ENCODE results near the gene NOL8.
A peak's percentile ranks its signal among the peaks of the same experiment; 100 is the strongest.

NOL8 gene

DNA sequence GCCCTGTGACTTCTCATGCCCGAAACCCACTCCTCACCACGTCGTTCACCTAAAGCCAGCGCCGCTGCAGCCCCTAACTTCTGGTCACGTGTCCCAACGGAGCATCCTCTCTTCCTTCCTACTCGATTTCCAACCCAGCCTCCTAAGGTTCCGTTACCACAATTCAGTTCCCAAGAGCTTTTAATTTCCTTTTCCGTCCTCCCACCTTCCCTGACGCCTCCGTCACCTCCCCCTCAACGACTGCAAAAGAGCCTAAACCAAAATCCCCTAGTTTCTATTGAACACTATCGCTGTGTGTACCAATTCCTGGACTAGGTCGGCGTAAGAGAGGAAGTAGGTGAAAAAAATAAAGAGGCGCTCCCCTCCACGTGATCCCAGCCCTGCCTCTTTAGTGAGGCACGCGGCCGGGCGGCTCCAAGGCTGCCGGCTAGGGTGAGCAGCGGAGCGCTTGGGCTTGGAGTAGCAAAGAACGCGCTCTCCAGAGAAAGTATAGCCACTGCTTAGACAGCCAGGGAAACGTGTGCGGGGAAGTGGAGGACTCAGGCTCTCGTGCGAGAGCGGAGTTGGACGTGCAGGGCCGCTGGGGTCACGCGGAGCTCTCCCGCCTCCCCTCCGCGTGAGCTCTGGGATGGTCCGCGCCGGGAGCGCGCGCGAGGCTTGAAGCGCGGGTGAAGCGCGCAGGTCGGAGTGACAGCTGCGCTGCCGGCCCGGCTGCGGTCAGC is at the start of gene NOL8, which contains the start of gene CENPP:
TSS of gene NOL8 (minus strand) at position 82 of the 722 bp plus-strand sequence. CDS start 1,189 bp downstream, outside the sequence.
TSS of gene CENPP (plus strand) at position 685 of the 722 bp plus-strand sequence.
- peak; percentile 88 for DNase-seq (ENCODE audit: low read depth)

DNA sequence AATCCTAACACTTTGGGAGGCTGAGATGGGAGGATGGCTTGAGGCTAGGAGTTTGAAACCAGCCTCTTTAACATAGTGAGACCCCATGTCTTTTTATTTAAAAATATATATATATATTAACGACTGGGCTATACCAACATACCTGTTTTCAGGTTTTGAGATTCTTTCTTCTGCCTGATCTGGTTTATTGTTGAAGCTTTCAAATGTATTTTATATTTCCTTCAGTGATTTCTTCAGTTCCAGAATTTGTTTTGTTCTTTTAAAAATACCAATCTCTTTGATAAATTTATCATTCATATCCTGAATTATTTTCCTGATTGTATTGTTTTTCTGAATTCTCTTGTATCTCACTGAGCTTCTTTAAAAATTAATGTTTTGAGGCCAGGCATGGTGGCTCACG is 48.0 kb upstream of the NOL8 start:
- DNase-seq (ENCODE audit: low read depth): no peak

DNA sequence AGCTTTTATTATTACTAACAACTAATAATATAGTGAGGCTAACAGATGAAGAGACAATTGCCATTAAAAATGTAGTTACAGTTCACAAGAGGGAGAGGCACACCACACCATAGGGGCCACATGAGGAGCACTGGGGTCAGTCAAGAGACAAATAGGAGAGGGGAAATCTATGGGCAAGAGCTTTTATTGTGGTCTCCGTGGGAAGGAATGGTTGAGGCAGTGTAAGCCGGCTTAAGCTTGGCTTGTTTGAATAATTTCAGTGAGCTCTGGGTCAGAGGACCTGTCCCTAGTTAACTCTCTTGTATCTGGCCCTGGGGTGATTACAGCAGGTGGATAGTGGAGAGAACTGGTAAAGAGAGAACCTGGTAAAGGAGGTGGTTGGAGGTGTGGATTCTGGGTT is 43.9 kb upstream of the NOL8 start:
- DNase-seq (ENCODE audit: low read depth): no peak

DNA sequence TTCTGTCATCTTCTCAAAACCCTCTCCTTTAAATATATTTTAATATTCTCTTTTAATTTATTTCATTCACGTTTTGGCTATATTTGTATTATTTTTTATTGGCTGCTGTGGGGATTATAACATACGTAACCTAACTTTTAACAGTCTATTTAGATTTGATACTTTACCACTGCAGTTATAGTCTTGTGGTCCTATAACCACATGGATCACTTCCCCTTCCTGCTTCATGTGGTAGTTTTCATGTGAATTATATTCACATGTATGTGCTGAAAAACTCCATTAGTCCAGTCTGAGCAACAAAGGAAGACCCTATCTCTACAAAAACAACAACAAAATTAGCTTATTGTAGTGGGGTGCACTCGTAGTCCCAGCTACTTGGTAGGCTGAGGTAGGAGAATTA is 34.9 kb upstream of the NOL8 start:
- DNase-seq (ENCODE audit: low read depth): no peak

DNA sequence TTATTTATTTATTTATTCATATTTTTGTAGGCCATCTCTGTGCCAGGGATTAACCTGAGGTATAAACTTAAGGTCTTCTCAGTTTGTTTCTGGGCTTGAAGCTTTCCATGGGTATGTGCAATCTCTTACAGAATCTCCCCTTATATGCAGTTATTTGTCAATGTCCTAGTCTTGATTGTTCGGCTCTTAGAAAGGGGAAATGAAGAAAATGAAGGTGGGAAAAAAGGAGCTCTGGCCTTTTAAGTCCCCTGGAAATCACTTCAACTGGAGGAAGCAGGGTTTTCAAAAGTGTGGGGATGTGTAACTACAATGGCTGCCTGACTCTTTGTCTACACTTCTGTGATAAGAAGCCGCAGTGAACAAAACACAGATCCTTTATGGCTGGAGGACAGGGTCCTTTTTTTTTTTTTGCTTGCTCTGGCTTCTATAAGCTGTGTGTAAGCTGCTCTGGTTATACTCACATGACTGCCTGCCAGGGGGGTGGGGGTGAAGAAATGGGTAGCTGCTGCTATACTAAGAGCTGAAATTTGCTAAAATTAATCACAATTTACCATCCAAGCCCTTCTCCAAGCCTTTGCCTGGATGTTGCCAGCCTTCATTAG is 34.3 kb upstream of the NOL8 start:
- peak; percentile 63 for DNase-seq (ENCODE audit: low read depth)

DNA sequence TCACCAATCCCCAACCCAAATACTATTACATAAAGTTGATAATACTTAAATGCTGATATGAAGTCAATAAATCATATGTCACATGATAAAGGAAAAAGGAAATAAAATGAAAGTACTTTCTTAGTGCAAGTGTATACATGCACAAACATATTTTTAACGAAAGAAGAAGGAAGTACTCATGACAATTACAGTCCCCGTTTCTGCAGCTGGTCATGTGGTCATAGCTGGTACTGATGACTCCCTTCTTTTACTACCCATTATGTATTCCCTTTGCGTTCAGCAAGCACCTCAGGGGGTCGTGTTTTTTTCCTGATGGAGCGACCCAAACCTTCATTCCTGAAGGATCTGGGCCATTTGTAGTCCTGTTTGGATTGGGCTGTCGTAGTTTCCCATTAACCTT is 27.9 kb upstream of the NOL8 start:
- no peak for DNase-seq (ENCODE audit: low read depth)

DNA sequence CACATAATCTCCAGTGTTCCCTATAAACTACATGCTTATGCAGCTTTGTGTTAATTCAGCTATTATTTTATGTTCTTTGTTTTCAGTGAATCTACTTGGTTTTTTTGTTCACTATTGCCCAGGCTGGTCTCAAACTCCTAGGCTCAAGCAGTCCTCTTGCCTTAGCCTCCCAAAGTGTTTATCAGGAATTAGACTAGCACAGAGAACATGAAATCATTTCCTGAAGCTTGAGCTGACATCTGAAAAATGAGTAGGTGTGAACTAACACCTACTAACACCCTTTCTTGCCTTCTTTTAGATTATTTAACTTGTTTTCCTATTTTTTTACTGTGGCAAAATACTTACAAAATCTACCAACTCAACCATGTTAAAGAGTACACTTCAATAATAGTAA is 25.6 kb upstream of the NOL8 start:
- DNase-seq (ENCODE audit: low read depth): no peak

DNA sequence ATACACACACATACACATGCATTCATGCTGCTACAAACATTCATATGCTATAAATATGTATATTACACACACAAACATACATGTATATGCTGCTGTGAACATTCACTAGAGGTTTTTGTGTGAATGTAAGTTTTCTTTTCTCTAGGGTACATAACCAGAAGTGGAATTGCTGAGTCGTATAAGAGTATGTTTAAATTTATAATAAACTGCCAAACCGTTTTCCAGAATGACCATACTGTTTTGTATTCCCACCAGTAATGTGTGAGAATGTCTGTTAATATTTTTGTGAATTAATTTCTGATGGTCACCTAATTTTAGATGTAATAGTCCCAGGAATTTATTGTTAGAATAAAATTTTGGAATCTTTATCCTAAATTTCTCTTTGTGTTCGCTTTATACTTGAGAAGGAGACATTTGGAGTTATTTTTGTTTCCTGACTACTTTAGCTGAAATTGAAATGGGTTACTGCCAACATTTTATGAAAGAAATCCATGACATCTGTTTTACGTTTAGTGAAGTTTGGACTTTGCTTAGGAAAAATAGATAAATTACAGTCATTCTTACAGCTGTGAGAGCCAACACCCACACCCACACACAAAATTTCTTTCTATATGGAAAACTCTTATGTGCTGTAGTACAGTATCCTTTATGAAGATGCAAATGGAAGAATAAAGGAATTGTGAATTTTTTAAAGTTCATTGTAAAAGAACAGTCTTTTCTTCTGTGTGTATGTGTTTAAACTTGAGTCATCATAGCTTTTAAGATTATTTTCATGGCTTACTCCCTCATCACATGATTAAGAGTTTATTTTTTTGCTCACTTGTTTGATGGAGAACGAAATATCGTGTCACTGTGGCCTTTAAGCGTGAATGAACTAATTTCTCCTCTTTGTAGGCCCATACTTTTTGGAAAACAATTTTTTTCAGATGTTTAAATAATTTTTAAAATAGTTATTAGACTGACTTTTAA is 24.9 kb upstream of the NOL8 start:
- peak; percentile 37 for DNase-seq (ENCODE audit: low read depth)

DNA sequence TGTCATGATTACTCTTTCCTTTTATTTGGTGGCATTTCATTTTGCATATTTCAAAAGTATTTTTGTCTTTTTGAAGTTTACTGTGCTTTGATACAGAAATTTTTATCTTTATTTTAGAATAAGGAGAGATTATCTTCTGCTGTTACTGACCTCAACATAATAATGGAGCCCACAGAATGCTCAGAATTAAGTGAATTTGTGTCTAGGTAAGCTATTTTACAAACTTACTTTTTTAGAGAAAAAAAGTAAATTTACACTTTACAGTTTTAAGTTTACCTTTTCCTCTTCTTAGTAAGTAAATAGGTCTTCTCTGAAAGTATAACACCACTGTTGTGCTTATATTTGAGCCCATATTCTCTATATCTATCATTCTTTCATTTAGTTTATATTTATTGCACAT is 20.4 kb upstream of the NOL8 start:
- DNase-seq (ENCODE audit: low read depth): no peak

DNA sequence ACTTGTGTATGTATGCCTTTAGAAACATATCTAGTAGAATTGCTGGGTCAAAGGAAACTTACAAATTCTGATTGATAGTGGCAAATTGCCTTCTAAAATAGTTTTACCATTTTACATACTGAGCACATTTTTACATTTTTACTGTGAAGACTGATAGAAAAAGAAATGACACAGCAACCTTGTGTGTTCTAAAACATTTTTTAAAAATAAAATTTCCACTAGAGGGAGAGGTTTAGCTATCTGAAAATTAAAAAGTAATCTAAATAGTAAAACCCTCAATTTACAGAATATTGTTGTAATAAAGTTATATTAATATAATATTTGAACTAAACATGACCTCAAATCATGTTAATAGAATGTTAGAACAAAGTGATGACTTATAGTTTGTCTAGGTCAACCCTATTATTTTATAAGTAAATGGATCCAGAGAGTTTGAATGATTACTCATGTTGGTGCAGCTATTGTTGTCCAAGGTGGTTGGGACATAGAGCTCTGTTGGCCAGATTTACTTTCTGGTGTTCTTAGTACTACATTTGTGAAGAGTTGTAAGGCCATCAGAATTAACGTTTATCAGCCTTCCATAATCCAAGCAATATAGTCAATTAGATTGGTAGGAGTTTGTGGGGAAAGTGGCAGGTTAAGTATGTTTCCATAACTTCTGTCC is 17.8 kb upstream of the NOL8 start:
- DNase-seq (ENCODE audit: low read depth): peak; percentile 6

DNA sequence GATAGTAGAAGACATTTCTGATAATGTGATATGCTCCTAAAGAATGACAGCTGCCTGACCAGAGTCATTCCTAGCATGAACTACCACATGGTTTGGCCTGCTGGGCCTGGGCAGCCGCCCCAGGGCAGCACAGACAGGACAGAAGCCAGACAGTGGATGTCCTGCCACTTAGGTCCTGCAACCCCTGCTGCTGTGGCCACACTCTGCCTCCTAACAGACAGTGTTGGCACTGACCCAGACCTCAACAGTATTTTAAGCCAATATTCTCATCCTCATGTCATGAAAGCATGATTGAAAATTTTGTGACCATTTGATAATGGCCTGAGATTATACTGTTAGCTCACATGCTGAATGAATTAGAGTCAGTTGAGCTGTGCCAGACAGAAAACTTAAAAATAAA is 16.4 kb upstream of the NOL8 start:
- no peak for DNase-seq (ENCODE audit: low read depth)

DNA sequence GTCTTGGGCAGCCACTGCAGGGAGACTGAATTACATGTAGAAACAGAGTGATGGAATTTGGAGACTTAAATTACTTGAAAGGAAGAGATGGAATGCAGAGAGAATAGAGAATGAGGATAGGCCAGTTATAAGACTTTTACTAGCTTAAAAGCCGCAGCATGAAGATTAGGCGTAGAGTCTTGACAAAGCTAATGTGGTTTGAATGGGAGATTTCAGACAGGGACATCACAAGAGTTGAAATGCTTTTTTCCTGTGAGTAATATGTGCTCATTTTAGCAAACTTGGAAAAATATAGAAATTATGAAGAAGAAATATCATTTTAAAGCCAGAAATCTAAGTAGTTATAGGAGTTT is 8.1 kb upstream of the NOL8 start:
- DNase-seq (ENCODE audit: low read depth): no peak

DNA sequence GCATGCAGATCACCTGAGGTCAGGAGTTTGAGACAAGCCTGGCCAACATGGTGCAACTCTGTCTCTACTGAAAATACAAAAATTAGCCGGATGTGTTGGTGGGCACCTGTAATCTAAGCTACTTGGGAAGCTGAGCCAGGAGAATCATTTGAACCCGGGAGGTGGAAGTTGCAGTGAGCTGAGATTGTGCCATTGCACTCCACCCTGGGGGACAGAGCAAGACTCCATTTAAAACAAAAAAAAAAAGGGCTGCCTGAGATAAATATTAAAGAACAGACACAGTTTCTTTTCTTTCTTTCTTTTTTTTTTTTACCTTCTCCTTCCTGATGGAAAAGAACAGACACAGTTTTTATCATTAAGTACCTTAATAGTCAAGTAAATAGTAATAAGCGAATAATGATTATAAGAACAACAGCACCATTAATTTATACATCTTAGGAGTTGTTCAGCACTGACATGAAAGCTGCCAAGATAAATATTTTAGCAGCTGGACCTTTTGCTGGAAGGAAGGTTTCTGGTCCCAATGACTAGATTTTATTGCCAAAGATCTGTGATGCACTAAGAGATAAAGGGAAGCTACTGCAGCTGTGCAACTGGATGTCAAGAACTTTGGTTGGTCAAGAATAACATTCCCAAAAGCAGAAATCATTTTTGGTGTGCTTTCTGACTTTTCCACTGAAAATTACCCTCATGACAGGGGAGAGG is 7.6 kb upstream of the NOL8 start:
- DNase-seq (ENCODE audit: low read depth): no peak

DNA sequence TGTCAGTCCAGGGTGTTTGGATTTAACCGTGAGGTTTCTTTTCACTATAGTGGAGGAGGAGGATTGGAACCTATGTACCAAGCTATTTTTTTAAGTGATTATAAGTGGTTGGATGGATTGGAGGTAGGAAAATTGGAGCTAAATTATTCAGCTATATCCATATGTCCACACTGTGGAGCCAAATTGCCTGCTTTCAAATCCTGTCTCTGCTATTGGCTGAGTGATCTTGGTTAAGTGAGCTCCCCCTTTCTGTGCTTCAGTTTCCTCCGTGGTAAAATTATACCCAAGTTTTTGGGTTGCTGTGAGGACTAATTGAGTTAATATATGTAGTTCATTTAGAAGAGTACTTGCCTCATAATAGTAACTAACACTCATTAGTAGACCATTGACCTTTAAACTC is 3.1 kb upstream of the NOL8 start:
- peak; percentile 49 for DNase-seq (ENCODE audit: low read depth)

DNA sequence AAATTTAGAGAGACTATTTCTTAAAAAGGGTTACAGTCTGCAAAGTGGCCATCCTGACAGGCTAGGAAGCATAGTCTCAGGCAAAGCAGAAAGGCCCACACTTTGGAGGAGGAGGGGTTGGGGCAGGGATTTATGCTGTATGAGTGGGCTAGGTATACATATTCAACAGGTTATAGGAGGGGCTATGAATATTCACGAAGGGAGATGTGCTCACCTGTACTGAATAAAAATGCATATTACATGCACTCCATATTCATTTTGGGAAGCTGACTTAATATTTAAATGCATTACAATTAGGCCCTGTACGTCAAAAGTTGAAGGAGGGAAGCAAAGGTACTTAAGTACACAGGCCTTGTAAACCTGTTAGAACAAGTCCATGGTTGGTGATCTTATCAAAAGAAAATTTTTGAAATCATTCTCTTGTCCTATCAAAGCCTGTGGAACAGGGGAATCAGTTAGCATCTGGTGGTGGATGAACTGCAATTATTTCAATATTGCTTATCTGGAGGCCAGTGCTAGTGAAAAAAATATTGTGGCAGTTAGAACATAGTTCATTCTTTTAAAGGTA is 2.2 kb upstream of the NOL8 start:
- no peak for DNase-seq (ENCODE audit: low read depth)

DNA sequence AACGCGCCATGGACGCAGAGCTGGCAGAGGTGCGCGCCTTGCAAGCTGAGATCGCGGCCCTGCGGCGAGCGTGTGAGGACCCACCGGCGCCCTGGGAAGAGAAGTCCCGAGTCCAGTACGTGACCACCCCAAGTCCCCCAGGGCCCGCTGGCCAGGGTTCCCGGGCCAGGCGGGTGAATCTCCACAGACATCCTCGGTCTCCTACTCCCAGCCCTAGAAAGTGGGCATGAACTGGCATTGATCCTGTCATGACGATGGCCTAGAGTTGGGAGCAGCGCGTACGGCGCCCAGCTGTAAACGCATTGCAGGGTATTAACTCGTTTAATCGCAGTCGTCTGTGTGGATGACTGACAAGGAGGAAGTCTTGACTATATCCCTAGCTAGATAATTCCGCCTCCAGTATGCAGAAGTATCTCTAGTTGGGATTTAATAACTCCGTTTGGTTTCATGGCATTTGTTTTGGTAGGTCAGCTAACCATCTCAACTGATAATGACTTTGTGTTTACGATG is 896 bp upstream of the NOL8 start:
- DNase-seq (ENCODE audit: low read depth): no peak

DNA sequence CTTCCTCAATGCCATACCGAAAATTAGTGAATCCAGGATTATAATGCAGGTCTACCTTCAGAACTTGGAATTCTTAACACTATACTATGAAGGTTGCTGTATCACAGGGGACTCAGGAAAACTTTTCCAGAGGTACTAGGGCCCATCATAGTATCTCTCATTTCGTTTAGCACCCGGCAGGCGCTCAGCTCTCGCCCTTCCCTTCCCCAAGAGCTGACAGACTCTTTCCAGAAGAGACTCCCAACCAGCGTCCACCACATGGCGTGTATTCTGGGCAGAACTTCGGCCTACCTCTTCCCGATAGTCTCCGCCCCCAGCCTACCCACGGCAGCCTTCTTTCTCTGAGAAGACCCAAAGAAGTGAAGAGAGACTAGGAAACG is 271 bp downstream of the NOL8 start:
- DNase-seq (ENCODE audit: low read depth): no peak

DNA sequence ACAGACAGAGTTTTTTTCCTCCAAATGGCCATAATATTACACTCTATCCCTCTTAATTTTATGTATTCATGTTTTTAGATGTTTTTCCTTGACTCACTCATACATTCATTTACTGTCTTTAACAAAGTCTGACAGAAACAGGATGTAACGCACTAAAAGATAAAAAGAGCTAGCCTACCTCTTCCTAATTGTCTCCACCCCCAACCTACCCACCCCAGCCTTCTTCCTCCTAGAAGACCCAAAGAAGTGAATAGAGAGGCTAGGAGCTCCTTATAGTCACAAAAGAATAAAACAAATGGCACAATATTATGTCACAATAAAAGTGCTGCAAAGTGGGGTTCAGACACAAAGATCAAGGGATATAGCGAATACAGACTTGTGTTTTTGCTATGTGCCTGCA is 719 bp downstream of the NOL8 start:
- DNase-seq (ENCODE audit: low read depth): no peak

DNA sequence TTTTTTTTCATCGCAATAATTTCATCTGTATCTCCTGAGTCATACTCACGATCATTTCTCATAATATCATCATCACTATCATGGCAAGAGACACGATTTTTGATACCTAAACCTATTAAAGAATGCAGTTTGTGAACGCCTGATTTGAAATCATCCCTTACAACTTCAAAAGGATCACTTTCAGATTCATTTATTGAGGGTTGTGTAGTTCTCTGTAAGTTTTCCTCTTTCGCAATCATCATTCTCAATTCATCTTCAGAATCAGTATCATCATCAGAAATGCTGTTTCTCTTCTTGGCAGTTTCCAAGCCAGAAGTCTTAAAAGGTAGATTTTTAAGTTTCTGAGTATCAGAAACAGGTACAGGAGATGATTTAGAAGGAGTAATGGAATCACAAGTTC is 9.7 kb downstream of the NOL8 start:
- no peak for DNase-seq (ENCODE audit: low read depth)

DNA sequence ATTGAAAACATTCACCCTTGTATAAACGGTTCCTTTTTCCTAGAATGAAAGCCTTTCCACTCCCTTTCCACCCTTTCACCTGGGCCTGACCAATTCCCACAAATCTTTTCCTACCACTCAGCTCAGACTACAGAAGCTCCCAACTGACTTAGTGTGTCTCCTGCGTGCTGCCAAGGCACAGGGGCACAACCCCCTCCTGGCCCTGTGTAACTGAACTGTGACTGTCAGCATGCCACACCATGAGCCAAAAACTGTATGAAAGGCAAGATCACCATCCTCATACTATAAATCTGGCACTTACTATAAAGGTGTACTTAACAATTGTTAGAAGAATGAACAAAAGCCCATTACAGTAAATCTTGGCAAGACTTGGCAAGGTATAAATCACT is 11.5 kb downstream of the NOL8 start:
- no peak for DNase-seq (ENCODE audit: low read depth)
